CD4-positive, alpha-beta T cell (primary cell): ENCODE results near the gene POU2F1. TPM values are rescaled to one million over a fixed set of nuclear protein-coding genes. Genes with fewer than 3 reads are reported as not detected.

ENCODE experiments used
- ATAC-seq: fragments of 200-7000 bp; cut with Tn5 transposase; one replicate; pipeline ENCODE4 v1.10.0; 2022; ENCODE audit warnings: mild to moderate bottlenecking; ENCODE audit not compliant: poor library complexity
- CTCF ChIA-PET: fragments of 350-600 bp; sonication (Branson Sonifier 250); formaldehyde crosslinking; loops from one replicate; lab custom pipeline; 2021; ENCODE audit warnings: antibody characterized with exemption, inconsistent platforms; lab: Charles Lee
- POLR2A ChIA-PET: fragments of 350-600 bp; sonication (Branson Sonifier 250); formaldehyde crosslinking; loops from one replicate; lab custom pipeline; 2021; ENCODE audit warnings: antibody characterized with exemption, inconsistent platforms; lab: Charles Lee
- DNase-seq, 14 experiments: peaks; one replicate each; pipeline ENCODE4 v3.0.0-alpha.2; 2013 to 2020; ENCODE audit warnings: mixed read lengths in 2 of 14
- H3K27ac ChIP-seq, 2 donors: one replicate each; pipeline versions ENCODE4 v1.5.1 to v1.7.0; 2013; ENCODE audit warnings: low read length in 2 of 2, low read depth in 1 of 2, mild to moderate bottlenecking in 1 of 2
- H3K27me3 ChIP-seq, 2 experiments: 1 replicate in 1 of 2; 2 replicates in 1 of 2; pipeline versions ENCODE4 v1.6.1 to v1.7.0; 2013; ENCODE audit warnings: low read length in 2 of 2, control low read depth in 1 of 2, mild to moderate bottlenecking in 1 of 2, moderate library complexity in 1 of 2; ENCODE audit not compliant: insufficient read depth in 2 of 2, control insufficient read depth in 1 of 2
- H3K36me3 ChIP-seq: one replicate; pipeline ENCODE4 v1.6.1; 2013; ENCODE audit warnings: low read length, control low read depth; ENCODE audit not compliant: insufficient read depth
- H3K4me1 ChIP-seq: one replicate; pipeline ENCODE4 v1.6.1; 2013; ENCODE audit warnings: low read length, control low read depth; ENCODE audit not compliant: insufficient read depth
- H3K4me3 ChIP-seq: one replicate; pipeline ENCODE4 v1.5.1; 2013; ENCODE audit warnings: mild to moderate bottlenecking, low read length, moderate library complexity
- H3K9me3 ChIP-seq, 2 experiments: 1 replicate in 1 of 2; 2 replicates in 1 of 2; pipeline versions ENCODE4 v1.6.1 to v1.7.0; 2013; ENCODE audit warnings: low read length in 2 of 2, mild to moderate bottlenecking in 2 of 2, control low read depth in 1 of 2, moderate library complexity in 1 of 2; ENCODE audit not compliant: control insufficient read depth in 1 of 2, insufficient read depth in 1 of 2
- H3K27ac Mint-ChIP-seq: one replicate; pipeline ENCODE4 v1.8.0; 2020; ENCODE audit warnings: mixed read lengths
- H3K27me3 Mint-ChIP-seq: one replicate; pipeline ENCODE4 v1.8.0; 2021; ENCODE audit warnings: mixed read lengths
- H3K36me3 Mint-ChIP-seq: one replicate; pipeline ENCODE4 v1.8.0; 2021; ENCODE audit warnings: low read depth, mixed read lengths
- H3K4me1 Mint-ChIP-seq: one replicate; pipeline ENCODE4 v1.8.0; 2021; ENCODE audit warnings: low read depth, mixed read lengths
- H3K4me3 Mint-ChIP-seq: one replicate; pipeline ENCODE4 v1.8.0; 2020; ENCODE audit warnings: mild to moderate bottlenecking, mixed read lengths
- H3K9me3 Mint-ChIP-seq: one replicate; pipeline ENCODE4 v1.8.0; 2020; ENCODE audit warnings: mixed read lengths
- CTCF ChIP-seq: fragments of 200-600 bp; IDR thresholded peaks from one replicate; pipeline ENCODE4 v1.8.0; 2022; ENCODE audit warnings: antibody characterized with exemption, mild to moderate bottlenecking
- intact Hi-C, 2 experiments: fragments of 100-400 bp; cut with DNase I in 1 of 2; cut with micrococcal nuclease in 1 of 2; formaldehyde crosslinking; loops; one replicate each; pipeline versions ENCODE4 v1.15.1 to v1.9.0; 2023 to 2025; cut with DNase I, micrococcal nuclease
- total RNA-seq, 174 experiments: library from RNA in 2 of 174; stranded (reverse) in 2 of 174; gene quantifications; one replicate each; pipeline ENCODE4 v1.2.3 and lab custom pipeline; 2021 to 2026

The POU2F1 gene
- total RNA-seq, 2 experiments from 2014 or later, result 27.0 to 28.6 TPM

GRCh38 chr1:167373986-167374385, 153.3 kb downstream of the POU2F1 start:
- DNase-seq (peak in 2 of 14 experiments; percentile 6 to 20), ATAC-seq (no peak)
- ChIA-PET POLR2A (interaction anchor here (0.7 kb wide), 1 partner anchor 51 kb away, joined by 3 read pairs; no protein-coding TSS in a partner anchor), CTCF (no interaction called here)
- intact Hi-C loops, result loop anchor here in 1 of 2 experiments (5.0 kb wide), 1 partner anchor 42 kb away; no protein-coding TSS in a partner anchor
- Histone ChIP-seq H3K4me1 (no peaks in the 10 kb centered on the region), H3K27ac (no peak overlapping the region), H3K36me3 (peaks cover 20% of the 10 kb centered on the region), H3K9me3 (no peaks in the 10 kb centered on the region), H3K4me3 (no peak overlapping the region), H3K27me3 (no peaks in the 10 kb centered on the region)
- Mint-ChIP-seq H3K4me3 (no peak overlapping the region), H3K27ac (no peak overlapping the region), H3K36me3 (peaks cover 76% of the 10 kb centered on the region), H3K4me1 (no peaks in the 10 kb centered on the region), H3K9me3 (no peaks in the 10 kb centered on the region), H3K27me3 (no peaks in the 10 kb centered on the region)
- no peak for TF ChIP-seq CTCF

- peaks cover 84% of the 10 kb centered on the region for H3K36me3 Mint-ChIP-seq
- no peaks in the 10 kb centered on the region for H3K4me1 ChIP-seq
- CTCF ChIA-PET, result interaction anchor here (1.4 kb wide), 1 partner anchor 108 kb away, joined by 3 read pairs; no protein-coding TSS in a partner anchor
- H3K36me3 ChIP-seq, result peaks cover 20% of the 10 kb centered on the region
- H3K4me3 Mint-ChIP-seq, result no peak overlapping the region
- no peak for DNase-seq
- TF ChIP-seq CTCF, result no peak
- no peak overlapping the region for H3K27ac Mint-ChIP-seq
- H3K9me3 ChIP-seq, result no peaks in the 10 kb centered on the region
- H3K4me1 Mint-ChIP-seq, result no peaks in the 10 kb centered on the region
- POLR2A ChIA-PET, result no interaction called here
- no peak for ATAC-seq
- no peak overlapping the region for H3K4me3 ChIP-seq
- no peak overlapping the region for H3K27ac ChIP-seq
- intact Hi-C loops, result no loop called here
- H3K27me3 Mint-ChIP-seq, result no peaks in the 10 kb centered on the region
- no peaks in the 10 kb centered on the region for H3K27me3 ChIP-seq
- H3K9me3 Mint-ChIP-seq, result no peaks in the 10 kb centered on the region
These were observed 155.3 kb downstream of the POU2F1 start for GRCh38 chr1:167375949-167376348.

- no peak overlapping the region for H3K4me3 ChIP-seq
- H3K4me1 Mint-ChIP-seq, result no peaks in the 10 kb centered on the region
- TF ChIP-seq CTCF, result no peak
- peaks cover 66% of the 10 kb centered on the region for H3K36me3 Mint-ChIP-seq
- H3K27me3 Mint-ChIP-seq, result no peaks in the 10 kb centered on the region
- ATAC-seq (no peak), DNase-seq (no peak)
- H3K4me1 ChIP-seq, result no peaks in the 10 kb centered on the region
- H3K9me3 ChIP-seq, result no peaks in the 10 kb centered on the region
- H3K4me3 Mint-ChIP-seq, result no peak overlapping the region
- ChIA-PET POLR2A (no interaction called here), CTCF (interaction anchor here (2.1 kb wide), 1 partner anchor 22 kb away, joined by 4 read pairs; no protein-coding TSS in a partner anchor)
- intact Hi-C loops, result no loop called here
- H3K27ac Mint-ChIP-seq, result no peak overlapping the region
- no peaks in the 10 kb centered on the region for H3K27me3 ChIP-seq
- no peaks in the 10 kb centered on the region for H3K9me3 Mint-ChIP-seq
- H3K36me3 ChIP-seq, result peaks cover 18% of the 10 kb centered on the region
- no peak overlapping the region for H3K27ac ChIP-seq
These were observed 166.7 kb downstream of the POU2F1 start for GRCh38 chr1:167387251-167387910.
